ENCODE data around the gene LTBP2.

Gene LTBP2

DNA sequence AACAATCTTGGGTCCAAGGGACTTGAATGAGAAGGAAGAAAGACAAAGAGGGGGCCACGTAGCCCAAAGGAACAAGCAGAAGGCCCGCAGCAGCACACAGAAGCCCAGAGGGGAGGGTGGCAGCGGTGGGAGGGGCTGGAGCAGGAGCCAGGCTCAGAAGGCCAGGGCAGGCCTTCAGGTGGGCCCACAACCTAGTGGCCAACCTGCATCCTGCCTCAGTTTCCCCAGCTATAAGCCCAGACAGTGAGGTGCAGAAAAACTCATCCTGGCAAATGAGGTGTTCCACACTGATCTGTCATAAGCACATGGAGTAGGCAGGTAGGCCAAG lies 34.1 kb downstream of the LTBP2 start:
- DNase-seq (ENCODE audit: low read depth in 1 of 2, low spot score in 1 of 2) = no peak
- no peak for TF ChIP-seq JUND (IDR thresholded peaks at IDR 0.05; ENCODE audit: low read depth)
- in situ Hi-C loops (cut with HindIII; ENCODE audit: low pct_unique_long_range_greater_than_20kb, low sequenced_read_pairs) = no loop called here

DNA sequence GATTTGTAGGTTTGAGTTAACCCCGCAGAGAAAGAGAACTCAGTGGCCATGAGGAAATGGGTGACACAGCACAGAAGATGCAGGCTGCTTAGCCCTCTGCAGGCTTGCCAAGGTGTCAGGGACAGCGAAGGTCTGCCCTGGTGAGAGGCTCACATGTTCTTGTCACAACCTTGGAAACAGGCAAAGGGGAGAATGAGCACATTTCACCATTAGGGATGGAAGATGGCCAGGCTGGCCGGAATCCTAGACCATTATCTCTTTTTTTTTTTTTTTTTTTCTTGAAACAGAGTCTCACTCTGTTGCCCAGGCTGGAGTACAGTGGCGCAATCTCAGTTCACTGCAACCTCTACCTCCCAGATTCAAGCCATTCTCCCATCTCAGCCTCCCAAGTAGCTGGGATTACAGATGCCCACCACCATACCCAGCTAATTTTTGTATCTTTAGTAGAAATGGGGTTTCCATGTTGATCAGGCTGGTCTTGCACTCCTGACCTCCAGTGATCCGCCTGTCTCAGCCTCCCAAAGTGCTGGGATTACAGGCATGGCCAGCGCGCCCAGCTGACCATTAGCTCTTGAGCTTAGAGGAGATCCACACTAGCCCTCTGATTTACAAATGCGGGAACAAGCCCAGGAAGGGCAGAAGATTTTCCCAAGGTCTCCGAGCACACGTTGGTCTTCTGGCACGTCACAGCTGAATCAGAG lies 34.6 kb downstream of the LTBP2 start:
- no peak for DNase-seq (ENCODE audit: low read depth in 1 of 2, low spot score in 1 of 2)
- TF ChIP-seq JUND (IDR thresholded peaks at IDR 0.05; ENCODE audit: low read depth) = no peak
- in situ Hi-C loops (cut with HindIII; ENCODE audit: low pct_unique_long_range_greater_than_20kb, low sequenced_read_pairs) = no loop called here

DNA sequence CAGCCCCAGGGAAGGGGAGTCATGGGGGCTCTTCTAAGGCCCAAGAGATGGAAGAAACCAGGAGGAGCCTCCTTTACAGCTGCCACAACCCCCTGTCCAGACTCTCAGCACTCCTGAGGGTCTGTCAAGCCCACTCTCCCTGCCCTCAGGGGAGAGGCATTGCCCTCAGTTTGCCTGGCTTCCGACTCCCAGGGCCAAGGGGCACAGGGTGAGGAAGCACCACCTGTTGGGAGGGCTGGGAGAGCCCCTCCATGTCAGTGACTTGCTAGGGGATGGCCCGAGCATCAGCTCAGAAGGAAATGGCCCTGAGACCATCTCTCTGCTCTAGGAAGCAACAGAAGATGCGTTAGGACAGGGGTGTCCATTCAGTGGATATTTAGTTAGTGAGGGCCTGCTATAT lies 36.1 kb downstream of the LTBP2 start:
- in situ Hi-C loops (cut with HindIII; ENCODE audit: low pct_unique_long_range_greater_than_20kb, low sequenced_read_pairs) = no loop called here
- no peak for DNase-seq (ENCODE audit: low read depth in 1 of 2, low spot score in 1 of 2)
- TF ChIP-seq JUND (IDR thresholded peaks at IDR 0.05; ENCODE audit: low read depth) = no peak

DNA sequence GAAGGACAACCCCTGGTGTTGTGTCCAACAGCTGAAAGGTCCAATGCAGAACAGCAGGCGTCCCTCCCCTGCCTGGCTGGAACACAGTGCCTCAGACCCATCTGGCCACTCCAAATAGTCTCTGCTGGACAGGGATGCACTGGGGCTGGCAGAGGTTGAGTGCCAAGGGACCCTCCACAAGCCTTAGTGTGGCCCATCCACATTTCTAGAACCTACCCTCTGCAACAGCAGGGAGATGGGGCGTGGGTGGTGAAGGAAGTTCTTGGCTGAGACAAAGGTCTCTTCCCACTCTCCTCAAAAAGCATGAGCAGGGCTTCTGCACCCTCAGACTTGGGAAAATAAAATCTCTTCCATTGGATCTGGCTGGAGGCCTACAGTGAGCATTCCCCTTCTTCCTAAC lies 36.5 kb downstream of the LTBP2 start:
- DNase-seq (ENCODE audit: low read depth in 1 of 2, low spot score in 1 of 2) = no peak
- in situ Hi-C loops (cut with HindIII; ENCODE audit: low pct_unique_long_range_greater_than_20kb, low sequenced_read_pairs) = no loop called here
- TF ChIP-seq JUND (IDR thresholded peaks at IDR 0.05; ENCODE audit: low read depth) = no peak

DNA sequence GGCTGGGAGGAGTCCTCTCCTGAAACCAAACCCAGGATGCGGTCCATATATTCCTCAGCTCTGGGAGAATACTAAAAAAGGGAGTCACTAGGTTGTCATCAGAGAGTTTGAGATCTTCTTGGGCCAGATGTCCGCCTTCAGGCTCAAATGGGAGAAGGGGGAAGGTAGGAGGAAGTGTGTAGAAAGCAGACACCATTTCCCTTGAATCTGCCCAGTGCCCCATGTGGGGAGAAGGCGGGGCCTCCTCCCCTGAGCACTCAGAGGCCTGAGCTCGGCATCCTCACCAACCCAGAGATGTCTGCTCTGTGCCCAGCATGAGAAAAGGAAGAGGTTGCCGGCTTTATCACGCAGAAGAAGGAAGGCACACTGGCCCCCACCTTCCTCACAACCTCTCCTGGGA lies 37.3 kb downstream of the LTBP2 start:
- TF ChIP-seq JUND (IDR thresholded peaks at IDR 0.05; ENCODE audit: low read depth) = no peak
- no peak for DNase-seq (ENCODE audit: low read depth in 1 of 2, low spot score in 1 of 2)
- in situ Hi-C loops (cut with HindIII; ENCODE audit: low pct_unique_long_range_greater_than_20kb, low sequenced_read_pairs) = no loop called here

DNA sequence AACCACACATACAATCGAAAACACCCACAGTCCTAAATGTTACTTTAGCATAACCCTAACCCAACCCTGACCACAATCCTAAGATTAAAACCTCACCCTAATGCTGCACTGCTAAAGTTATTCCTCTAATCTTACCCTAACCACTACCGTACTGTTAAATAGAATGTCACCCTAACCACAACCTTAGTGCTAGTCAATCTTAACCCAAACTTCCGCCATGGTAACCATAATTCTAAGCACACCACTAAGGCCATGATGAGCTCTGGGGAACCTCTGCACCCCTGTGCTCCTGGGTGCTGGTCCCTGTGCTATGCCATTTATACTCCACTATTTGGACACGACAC lies 38.0 kb downstream of the LTBP2 start:
- in situ Hi-C loops (cut with HindIII; ENCODE audit: low pct_unique_long_range_greater_than_20kb, low sequenced_read_pairs) = no loop called here
- no peak for TF ChIP-seq JUND (IDR thresholded peaks at IDR 0.05; ENCODE audit: low read depth)
- no peak for DNase-seq (ENCODE audit: low read depth in 1 of 2, low spot score in 1 of 2)

DNA sequence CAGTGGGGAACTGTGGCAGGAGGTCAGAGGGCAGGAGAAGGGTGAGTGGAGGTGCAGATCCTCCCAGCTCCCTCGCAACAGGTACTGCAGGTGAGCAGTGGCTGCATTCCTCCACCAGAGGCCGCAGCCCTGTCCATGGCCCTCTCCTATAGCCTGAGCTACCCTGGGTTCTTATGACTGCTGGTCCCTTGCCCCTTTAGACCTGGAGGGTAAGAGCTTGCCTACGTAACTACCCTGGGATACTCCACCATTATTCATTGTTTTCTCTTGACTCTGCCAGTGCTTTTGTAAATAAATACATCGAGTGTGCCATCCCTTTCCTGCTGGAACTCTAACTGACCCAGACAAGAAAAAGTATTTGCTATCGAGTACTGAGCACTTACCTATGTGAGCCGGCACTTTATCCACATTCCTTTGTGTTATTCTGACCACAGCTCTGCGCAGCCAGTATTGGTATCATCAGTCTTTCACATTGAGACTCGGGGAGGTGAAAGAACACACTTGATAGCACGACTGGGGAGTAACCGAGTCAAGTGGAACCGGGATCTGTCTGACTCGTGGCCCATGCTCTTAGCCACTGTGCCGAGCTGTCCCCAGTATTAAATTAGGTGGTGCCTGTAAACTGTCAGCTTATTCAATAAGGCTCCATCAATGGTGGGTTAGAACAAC lies 38.5 kb downstream of the LTBP2 start:
- in situ Hi-C loops (cut with HindIII; ENCODE audit: low pct_unique_long_range_greater_than_20kb, low sequenced_read_pairs) = no loop called here
- no peak for TF ChIP-seq JUND (IDR thresholded peaks at IDR 0.05; ENCODE audit: low read depth)
- peak; percentile 42 to 55 for DNase-seq (ENCODE audit: low read depth in 1 of 2, low spot score in 1 of 2)

DNA sequence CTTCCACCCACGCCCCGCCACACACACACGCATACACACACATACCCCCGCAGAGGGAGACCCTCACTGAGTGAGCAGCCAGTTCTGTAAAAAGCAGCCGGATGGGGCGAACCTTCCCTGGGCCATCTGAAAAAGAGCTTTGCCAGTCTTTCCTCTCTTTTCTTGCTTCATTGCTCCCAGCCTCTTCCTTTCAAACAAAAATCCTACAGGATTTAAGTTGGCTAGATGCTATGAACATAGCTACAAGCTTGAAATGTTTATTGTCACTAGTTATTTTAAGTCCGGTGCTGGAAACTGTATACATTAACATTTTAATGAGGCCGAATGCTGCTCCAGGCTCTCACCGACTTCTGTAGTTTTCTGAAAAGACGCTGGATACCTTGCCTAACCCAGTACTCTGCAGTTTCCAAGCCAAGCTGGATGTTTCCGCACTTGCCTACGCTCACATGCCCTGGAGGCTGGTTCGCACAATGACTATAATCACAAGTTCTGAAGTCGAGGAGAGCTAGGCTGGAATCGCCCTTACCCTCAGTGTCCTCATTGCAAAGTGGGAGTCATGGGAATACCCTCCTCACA lies 39.2 kb downstream of the LTBP2 start:
- TF ChIP-seq JUND (IDR thresholded peaks at IDR 0.05; ENCODE audit: low read depth) = no peak
- in situ Hi-C loops (cut with HindIII; ENCODE audit: low pct_unique_long_range_greater_than_20kb, low sequenced_read_pairs) = no loop called here
- peak in 1 of 2 experiments; percentile 34 for DNase-seq (ENCODE audit: low read depth in 1 of 2, low spot score in 1 of 2)

DNA sequence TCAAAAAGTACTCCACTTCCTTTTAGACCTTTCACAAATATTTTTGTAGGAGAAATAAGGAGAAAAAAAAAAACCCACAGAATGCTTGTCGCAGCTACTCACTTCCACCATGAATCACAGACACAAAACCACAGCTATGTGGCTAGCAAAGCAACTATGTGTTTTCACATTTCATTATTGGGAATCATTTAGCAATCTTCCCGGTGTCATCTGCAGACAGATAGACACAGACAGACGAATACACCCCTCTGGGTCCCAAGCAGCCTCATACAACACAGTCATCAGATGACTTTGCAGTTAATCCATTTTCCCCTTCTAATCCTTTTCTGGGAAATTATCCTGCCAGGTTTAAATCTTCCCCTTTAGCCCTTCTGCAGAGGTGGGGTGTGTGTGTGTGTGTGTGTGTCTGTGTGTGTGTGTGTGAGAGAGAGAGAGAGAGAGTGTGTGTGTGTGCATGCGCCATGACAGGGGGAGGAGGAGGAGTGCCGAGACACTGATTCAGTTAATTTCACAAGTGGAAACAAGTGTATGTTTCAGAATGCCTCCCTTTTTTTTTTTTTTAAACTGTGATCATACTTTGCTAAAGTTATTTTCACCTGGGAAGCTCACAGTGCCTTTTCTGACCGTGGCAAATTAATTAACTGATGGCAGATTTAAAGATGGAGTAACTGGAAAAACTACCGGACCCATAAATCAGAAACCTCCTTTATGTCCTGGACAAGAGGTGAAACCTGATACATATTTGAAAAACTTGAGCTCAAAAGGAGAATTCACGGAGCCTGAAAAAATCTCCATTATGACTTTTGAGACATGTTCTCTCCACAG lies 39.9 kb downstream of the LTBP2 start:
- TF ChIP-seq JUND (IDR thresholded peaks at IDR 0.05; ENCODE audit: low read depth) = no peak
- peak in 1 of 2 experiments; percentile 34 for DNase-seq (ENCODE audit: low read depth in 1 of 2, low spot score in 1 of 2)
- in situ Hi-C loops (cut with HindIII; ENCODE audit: low pct_unique_long_range_greater_than_20kb, low sequenced_read_pairs) = no loop called here

DNA sequence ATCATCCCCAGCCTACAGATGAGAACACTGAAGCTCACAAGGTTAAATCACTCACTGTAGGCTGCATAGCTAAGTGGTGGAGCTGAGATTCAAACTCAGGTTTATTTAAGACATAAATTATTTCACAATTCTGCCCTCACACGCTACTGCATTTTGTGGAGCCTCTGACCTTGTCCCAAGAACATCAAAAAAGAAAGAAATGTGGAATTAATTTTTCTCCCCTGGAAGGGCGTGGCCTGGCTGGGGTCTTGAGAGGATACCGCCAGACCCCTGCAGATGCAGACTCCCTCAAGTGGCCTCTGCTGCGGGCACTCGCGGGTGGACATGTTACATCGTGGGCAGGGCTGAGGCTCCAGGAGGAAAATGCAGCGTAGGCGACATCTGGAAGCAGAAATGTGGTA lies 40.6 kb downstream of the LTBP2 start:
- in situ Hi-C loops (cut with HindIII; ENCODE audit: low pct_unique_long_range_greater_than_20kb, low sequenced_read_pairs) = no loop called here

DNA sequence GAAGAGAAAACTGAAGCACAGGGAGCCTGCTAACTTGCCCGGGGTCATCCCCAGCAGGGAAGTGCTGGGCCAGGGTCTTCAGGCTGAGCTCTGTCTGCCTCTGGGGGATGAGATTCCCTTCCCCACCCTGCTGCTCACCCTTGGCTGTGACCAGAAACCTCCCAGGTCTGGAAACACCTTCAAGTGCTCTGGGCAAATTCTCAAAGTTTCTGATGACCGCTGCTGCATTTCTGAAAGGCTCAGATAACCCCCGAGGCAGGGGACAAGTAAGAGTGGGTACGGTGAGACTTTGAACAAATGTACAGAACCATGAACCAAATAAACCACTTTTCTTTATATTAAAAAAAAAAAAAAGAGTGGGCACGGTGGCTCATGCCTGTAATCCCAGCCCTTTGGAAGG lies 41.3 kb downstream of the LTBP2 start:
- in situ Hi-C loops (cut with HindIII; ENCODE audit: low pct_unique_long_range_greater_than_20kb, low sequenced_read_pairs) = no loop called here
- no peak for DNase-seq (ENCODE audit: low read depth in 1 of 2, low spot score in 1 of 2)
- no peak for TF ChIP-seq JUND (IDR thresholded peaks at IDR 0.05; ENCODE audit: low read depth)

More for the DNA sequence above, 40.6 kb downstream of the LTBP2 start:
- no peak for TF ChIP-seq JUND (IDR thresholded peaks at IDR 0.05; ENCODE audit: low read depth)
- DNase-seq (ENCODE audit: low read depth in 1 of 2, low spot score in 1 of 2) = no peak

DNA sequence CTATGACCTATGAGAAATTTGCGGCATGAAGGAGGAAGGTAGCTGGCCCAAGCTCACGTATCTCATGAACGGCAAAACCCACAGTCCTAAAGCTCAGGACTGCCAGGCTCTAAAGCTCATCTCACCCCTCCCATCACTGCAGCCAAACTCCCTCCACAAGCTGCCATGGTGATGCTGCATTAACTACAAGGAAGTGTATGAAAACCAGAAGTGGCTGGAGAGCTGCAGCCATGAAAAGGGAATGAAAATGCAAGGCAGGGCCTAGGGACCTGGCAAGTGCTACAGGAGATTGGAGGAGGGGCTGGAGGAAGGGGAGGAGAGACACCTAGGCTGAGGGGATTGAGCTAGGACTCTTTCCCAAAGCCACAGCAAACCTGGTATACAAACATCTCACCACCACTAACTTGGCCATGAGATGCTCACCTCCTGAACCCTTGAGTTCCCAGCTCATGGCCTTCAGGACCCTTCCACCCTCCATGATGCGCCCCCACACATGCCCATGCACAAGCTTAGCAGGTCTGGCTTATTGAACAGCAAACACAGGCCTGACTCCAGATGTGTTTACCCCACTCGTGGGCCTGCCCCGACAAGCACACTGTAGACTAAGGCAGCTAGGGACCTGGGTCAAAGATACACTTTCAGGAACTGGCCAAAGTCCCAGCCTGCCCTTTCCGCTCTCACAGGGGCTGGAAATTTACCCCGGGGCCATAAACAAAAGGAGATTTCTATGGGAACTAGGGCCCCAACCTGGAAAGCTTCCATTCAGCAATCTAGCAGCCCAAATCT lies 42.0 kb downstream of the LTBP2 start:
- peak in 1 of 2 experiments; percentile 26 for DNase-seq (ENCODE audit: low read depth in 1 of 2, low spot score in 1 of 2)
- TF ChIP-seq JUND (IDR thresholded peaks at IDR 0.05; ENCODE audit: low read depth) = no peak
- in situ Hi-C loops (cut with HindIII; ENCODE audit: low pct_unique_long_range_greater_than_20kb, low sequenced_read_pairs) = no loop called here

Data from T47D (cell line).